GM12878 (cell line): ENCODE results near the gene SAAL1. TPM values are rescaled to one million over a fixed set of nuclear protein-coding genes. Genes with fewer than 3 reads are reported as not detected.

Source experiments
- DPF2 ChIP-seq: fragments of 450-650 bp; IDR thresholded peaks from 2 replicates; pipeline ENCODE4 v1.6.1; 2017; ENCODE audit warnings: mild to moderate bottlenecking
- EED ChIP-seq: sonication (generic); IDR thresholded peaks from 2 replicates; pipeline ENCODE4 v1.6.1; 2016; ENCODE audit warnings: antibody characterized with exemption, low read depth
- ETV6 ChIP-seq, 2 experiments: fragments of 450-650 bp in 1 of 2; IDR thresholded peaks in 1 of 2; conservative IDR thresholded peaks in 1 of 2; 2 replicates each; pipeline ENCODE4 v1.6.1; 2014; ENCODE audit warnings: antibody characterized with exemption in 1 of 2, borderline replicate concordance in 1 of 2, low read depth in 1 of 2, mild to moderate bottlenecking in 1 of 2, moderate library complexity in 1 of 2
- LARP7 ChIP-seq: fragments of 450-650 bp; IDR thresholded peaks from 2 replicates; pipeline ENCODE4 v1.6.1; 2017; ENCODE audit warnings: mild to moderate bottlenecking
- POLR2AphosphoS2 ChIP-seq: IDR thresholded peaks from 2 replicates; pipeline ENCODE4 v1.6.1; 2011; ENCODE audit warnings: low read depth, mild to moderate bottlenecking, low read length, improper control_type of control experiment, moderate library complexity
- SPI1 ChIP-seq: IDR thresholded peaks from 2 replicates; pipeline ENCODE4 v1.6.1; 2011; ENCODE audit warnings: low read depth, mild to moderate bottlenecking, low read length, moderate library complexity, borderline replicate concordance; ENCODE audit not compliant: insufficient read depth
- SRF ChIP-seq, 2 experiments: IDR thresholded peaks; 2 replicates each; pipeline ENCODE4 v1.6.1; 2011; ENCODE audit warnings: low read depth in 2 of 2, low read length in 2 of 2, mild to moderate bottlenecking in 1 of 2, moderate library complexity in 1 of 2
- ZNF687 ChIP-seq: fragments of 450-650 bp; IDR thresholded peaks from 2 replicates; pipeline ENCODE4 v1.6.1; 2017; ENCODE audit warnings: mild to moderate bottlenecking, moderate library complexity
- polyA plus RNA-seq, 11 experiments: library from polyadenylated mRNA; depleted of rRNA in 4 of 11; unstranded in 6 of 11; stranded (reverse) in 5 of 11; fragments of >200 nt; fragmentation: Nextera tagmentation in 4 of 11; fragmentation: Illumina TruSeq in 1 of 11; extraction: Ambion mirVana in 4 of 11; extraction: Trizol in 1 of 11; gene quantifications; 1 replicate in 1 of 11; 2 replicates in 10 of 11; pipeline versions ENCODE4 v1.2.1 to v1.2.3, GENCODE V29; 2011 to 2016; ENCODE audit warnings: inconsistent platforms in 2 of 11, missing spikeins in 2 of 11, low read depth in 1 of 11
- total RNA-seq, 4 experiments: library from RNA; depleted of rRNA in 3 of 4; stranded (reverse); fragments of >200 nt in 3 of 4; fragmentation: Illumina TruSeq in 1 of 4; extraction: Trizol in 1 of 4; gene quantifications; 2 replicates each; pipeline versions ENCODE4 v1.2.1 to v1.2.3, GENCODE V29; 2013 to 2021
- TF ChIP-seq, protein P1 (sequence below): fragments of 450-650 bp; IDR thresholded peaks from 2 replicates; pipeline ENCODE4 v1.6.1; 2017; ENCODE audit warnings: antibody characterized with exemption, mild to moderate bottlenecking, moderate library complexity
- TF ChIP-seq, protein P2 (sequence below): fragments of 450-650 bp; formaldehyde crosslinking; IDR thresholded peaks from 2 replicates; pipeline ENCODE4 v1.5.0; 2022; ENCODE audit warnings: mild to moderate bottlenecking, missing genetic modification characterization
- TF ChIP-seq, protein P3 (sequence below): fragments of 150-350 bp; IDR thresholded peaks from 2 replicates; pipeline ENCODE4 v1.6.1; 2014; ENCODE audit warnings: mild to moderate bottlenecking, low read depth, low read length
- TF ChIP-seq, protein P4 (sequence below): fragments of 450-650 bp; IDR thresholded peaks from 2 replicates; pipeline ENCODE4 v1.6.1; 2017; ENCODE audit warnings: mild to moderate bottlenecking

SAAL1 gene
- total and polyA plus RNA-seq, 10 of the 15 experiments (the other 5 are each of a cell fraction or from before 2014, with no cell fraction given) = 26.3 to 59.4 (median 43.8) TPM

- TF ChIP-seq EED (peak; percentile 40), SPI1 (no peak), ETV6 (conservative IDR thresholded peaks at IDR 0.05 in 1 of 2, IDR thresholded peaks at IDR 0.05 in 1 of 2; ENCODE audit: borderline replicate concordance in 1 of 2, low read depth in 1 of 2) (no peak), LARP7 (peak; percentile 86; the same call in 1 of the 2 replicates), SRF (IDR thresholded peaks at IDR 0.05; ENCODE audit: low read depth in 2 of 2, low read length in 2 of 2) (no peak), ZNF687 (peak; percentile 46), DPF2 (peak; percentile 65; the same call in 1 of the 2 replicates), POLR2AphosphoS2 (no peak)
- TF ChIP-seq, protein P1, sequence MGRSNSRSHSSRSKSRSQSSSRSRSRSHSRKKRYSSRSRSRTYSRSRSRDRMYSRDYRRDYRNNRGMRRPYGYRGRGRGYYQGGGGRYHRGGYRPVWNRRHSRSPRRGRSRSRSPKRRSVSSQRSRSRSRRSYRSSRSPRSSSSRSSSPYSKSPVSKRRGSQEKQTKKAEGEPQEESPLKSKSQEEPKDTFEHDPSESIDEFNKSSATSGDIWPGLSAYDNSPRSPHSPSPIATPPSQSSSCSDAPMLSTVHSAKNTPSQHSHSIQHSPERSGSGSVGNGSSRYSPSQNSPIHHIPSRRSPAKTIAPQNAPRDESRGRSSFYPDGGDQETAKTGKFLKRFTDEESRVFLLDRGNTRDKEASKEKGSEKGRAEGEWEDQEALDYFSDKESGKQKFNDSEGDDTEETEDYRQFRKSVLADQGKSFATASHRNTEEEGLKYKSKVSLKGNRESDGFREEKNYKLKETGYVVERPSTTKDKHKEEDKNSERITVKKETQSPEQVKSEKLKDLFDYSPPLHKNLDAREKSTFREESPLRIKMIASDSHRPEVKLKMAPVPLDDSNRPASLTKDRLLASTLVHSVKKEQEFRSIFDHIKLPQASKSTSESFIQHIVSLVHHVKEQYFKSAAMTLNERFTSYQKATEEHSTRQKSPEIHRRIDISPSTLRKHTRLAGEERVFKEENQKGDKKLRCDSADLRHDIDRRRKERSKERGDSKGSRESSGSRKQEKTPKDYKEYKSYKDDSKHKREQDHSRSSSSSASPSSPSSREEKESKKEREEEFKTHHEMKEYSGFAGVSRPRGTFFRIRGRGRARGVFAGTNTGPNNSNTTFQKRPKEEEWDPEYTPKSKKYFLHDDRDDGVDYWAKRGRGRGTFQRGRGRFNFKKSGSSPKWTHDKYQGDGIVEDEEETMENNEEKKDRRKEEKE = no peak
- TF ChIP-seq, protein P2, sequence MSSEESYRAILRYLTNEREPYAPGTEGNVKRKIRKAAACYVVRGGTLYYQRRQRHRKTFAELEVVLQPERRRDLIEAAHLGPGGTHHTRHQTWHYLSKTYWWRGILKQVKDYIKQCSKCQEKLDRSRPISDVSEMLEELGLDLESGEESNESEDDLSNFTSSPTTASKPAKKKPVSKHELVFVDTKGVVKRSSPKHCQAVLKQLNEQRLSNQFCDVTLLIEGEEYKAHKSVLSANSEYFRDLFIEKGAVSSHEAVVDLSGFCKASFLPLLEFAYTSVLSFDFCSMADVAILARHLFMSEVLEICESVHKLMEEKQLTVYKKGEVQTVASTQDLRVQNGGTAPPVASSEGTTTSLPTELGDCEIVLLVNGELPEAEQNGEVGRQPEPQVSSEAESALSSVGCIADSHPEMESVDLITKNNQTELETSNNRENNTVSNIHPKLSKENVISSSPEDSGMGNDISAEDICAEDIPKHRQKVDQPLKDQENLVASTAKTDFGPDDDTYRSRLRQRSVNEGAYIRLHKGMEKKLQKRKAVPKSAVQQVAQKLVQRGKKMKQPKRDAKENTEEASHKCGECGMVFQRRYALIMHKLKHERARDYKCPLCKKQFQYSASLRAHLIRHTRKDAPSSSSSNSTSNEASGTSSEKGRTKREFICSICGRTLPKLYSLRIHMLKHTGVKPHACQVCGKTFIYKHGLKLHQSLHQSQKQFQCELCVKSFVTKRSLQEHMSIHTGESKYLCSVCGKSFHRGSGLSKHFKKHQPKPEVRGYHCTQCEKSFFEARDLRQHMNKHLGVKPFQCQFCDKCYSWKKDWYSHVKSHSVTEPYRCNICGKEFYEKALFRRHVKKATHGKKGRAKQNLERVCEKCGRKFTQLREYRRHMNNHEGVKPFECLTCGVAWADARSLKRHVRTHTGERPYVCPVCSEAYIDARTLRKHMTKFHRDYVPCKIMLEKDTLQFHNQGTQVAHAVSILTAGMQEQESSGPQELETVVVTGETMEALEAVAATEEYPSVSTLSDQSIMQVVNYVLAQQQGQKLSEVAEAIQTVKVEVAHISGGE (CRISPR knock-in tag) = no peak
- TF ChIP-seq, protein P3, sequence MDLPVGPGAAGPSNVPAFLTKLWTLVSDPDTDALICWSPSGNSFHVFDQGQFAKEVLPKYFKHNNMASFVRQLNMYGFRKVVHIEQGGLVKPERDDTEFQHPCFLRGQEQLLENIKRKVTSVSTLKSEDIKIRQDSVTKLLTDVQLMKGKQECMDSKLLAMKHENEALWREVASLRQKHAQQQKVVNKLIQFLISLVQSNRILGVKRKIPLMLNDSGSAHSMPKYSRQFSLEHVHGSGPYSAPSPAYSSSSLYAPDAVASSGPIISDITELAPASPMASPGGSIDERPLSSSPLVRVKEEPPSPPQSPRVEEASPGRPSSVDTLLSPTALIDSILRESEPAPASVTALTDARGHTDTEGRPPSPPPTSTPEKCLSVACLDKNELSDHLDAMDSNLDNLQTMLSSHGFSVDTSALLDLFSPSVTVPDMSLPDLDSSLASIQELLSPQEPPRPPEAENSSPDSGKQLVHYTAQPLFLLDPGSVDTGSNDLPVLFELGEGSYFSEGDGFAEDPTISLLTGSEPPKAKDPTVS = no peak
- TF ChIP-seq, protein P4, sequence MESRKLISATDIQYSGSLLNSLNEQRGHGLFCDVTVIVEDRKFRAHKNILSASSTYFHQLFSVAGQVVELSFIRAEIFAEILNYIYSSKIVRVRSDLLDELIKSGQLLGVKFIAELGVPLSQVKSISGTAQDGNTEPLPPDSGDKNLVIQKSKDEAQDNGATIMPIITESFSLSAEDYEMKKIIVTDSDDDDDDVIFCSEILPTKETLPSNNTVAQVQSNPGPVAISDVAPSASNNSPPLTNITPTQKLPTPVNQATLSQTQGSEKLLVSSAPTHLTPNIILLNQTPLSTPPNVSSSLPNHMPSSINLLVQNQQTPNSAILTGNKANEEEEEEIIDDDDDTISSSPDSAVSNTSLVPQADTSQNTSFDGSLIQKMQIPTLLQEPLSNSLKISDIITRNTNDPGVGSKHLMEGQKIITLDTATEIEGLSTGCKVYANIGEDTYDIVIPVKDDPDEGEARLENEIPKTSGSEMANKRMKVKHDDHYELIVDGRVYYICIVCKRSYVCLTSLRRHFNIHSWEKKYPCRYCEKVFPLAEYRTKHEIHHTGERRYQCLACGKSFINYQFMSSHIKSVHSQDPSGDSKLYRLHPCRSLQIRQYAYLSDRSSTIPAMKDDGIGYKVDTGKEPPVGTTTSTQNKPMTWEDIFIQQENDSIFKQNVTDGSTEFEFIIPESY = no peak
These were observed at the start of gene SAAL1 (continued) for GRCh38 chr11:18105802-18106574.
